ENCODE results near the gene ZCCHC2.

The ZCCHC2 gene

GRCh38 chr18:62601871-62602270, 79.0 kb downstream of the ZCCHC2 start:
- TF ChIP-seq EZH2 (IDR thresholded peaks at IDR 0.05; ENCODE audit: borderline replicate concordance, low read length) = no peak
- TF ChIP-seq, protein P1, sequence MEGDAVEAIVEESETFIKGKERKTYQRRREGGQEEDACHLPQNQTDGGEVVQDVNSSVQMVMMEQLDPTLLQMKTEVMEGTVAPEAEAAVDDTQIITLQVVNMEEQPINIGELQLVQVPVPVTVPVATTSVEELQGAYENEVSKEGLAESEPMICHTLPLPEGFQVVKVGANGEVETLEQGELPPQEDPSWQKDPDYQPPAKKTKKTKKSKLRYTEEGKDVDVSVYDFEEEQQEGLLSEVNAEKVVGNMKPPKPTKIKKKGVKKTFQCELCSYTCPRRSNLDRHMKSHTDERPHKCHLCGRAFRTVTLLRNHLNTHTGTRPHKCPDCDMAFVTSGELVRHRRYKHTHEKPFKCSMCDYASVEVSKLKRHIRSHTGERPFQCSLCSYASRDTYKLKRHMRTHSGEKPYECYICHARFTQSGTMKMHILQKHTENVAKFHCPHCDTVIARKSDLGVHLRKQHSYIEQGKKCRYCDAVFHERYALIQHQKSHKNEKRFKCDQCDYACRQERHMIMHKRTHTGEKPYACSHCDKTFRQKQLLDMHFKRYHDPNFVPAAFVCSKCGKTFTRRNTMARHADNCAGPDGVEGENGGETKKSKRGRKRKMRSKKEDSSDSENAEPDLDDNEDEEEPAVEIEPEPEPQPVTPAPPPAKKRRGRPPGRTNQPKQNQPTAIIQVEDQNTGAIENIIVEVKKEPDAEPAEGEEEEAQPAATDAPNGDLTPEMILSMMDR (IDR thresholded peaks at IDR 0.05; ENCODE audit: low read length) = no peak
- Histone ChIP-seq H3K27ac (ENCODE audit: low read depth, low read length, poor library complexity, severe bottlenecking) (no peak overlapping the region), H3K4me3 (ENCODE audit: low read depth, low read length, poor library complexity, severe bottlenecking) (no peak overlapping the region), H3K9me2 (ENCODE audit: low read depth, low read length) (no peaks in the 10 kb centered on the region), H3K4me2 (ENCODE audit: low read length) (no peak overlapping the region), H3K9me3 (ENCODE audit: low read length) (no peaks in the 10 kb centered on the region), H3F3A (ENCODE audit: insufficient read depth, low read length) (no peaks in the 10 kb centered on the region), H2AFZ (ENCODE audit: low read length) (no peak overlapping the region), H3K4me1 (ENCODE audit: insufficient read depth, low read length, severe bottlenecking) (no peaks in the 10 kb centered on the region), H3K27me3 (ENCODE audit: insufficient read depth, low read length) (no peaks in the 10 kb centered on the region), H3K9ac (ENCODE audit: low read length) (no peak overlapping the region), H3K36me3 (ENCODE audit: insufficient read depth, low read length) (no peaks in the 10 kb centered on the region), H4K20me1 (ENCODE audit: insufficient read depth, low read length) (no peaks in the 10 kb centered on the region), H3K79me2 (ENCODE audit: insufficient read depth, low read length) (no peaks in the 10 kb centered on the region)

GRCh38 chr18:62602706-62603105, 79.9 kb downstream of the ZCCHC2 start:
- no peaks in the 10 kb centered on the region for H3K4me1 ChIP-seq (ENCODE audit: insufficient read depth, low read length, severe bottlenecking)
- H3K27ac ChIP-seq (ENCODE audit: low read depth, low read length, poor library complexity, severe bottlenecking) = no peak overlapping the region
- no peaks in the 10 kb centered on the region for H4K20me1 ChIP-seq (ENCODE audit: insufficient read depth, low read length)
- H3K9me3 ChIP-seq (ENCODE audit: low read length) = no peaks in the 10 kb centered on the region
- H3K36me3 ChIP-seq (ENCODE audit: insufficient read depth, low read length) = no peaks in the 10 kb centered on the region
- H2AFZ ChIP-seq (ENCODE audit: low read length) = no peak overlapping the region
- no peaks in the 10 kb centered on the region for H3K79me2 ChIP-seq (ENCODE audit: insufficient read depth, low read length)
- TF ChIP-seq EZH2 (IDR thresholded peaks at IDR 0.05; ENCODE audit: borderline replicate concordance, low read length) = no peak
- TF ChIP-seq, protein P1 (IDR thresholded peaks at IDR 0.05; ENCODE audit: low read length) = no peak
- H3K9me2 ChIP-seq (ENCODE audit: low read depth, low read length) = no peaks in the 10 kb centered on the region
- no peak overlapping the region for H3K9ac ChIP-seq (ENCODE audit: low read length)
- no peak overlapping the region for H3K4me3 ChIP-seq (ENCODE audit: low read depth, low read length, poor library complexity, severe bottlenecking)
- no peaks in the 10 kb centered on the region for H3F3A ChIP-seq (ENCODE audit: insufficient read depth, low read length)
- no peak overlapping the region for H3K4me2 ChIP-seq (ENCODE audit: low read length)
- no peaks in the 10 kb centered on the region; the same call in 1 of the 2 replicates for H3K27me3 ChIP-seq (ENCODE audit: insufficient read depth, low read length)

GRCh38 chr18:62603211-62603610, 80.4 kb downstream of the ZCCHC2 start:
- no peak overlapping the region for H3K9ac ChIP-seq (ENCODE audit: low read length)
- no peak overlapping the region for H3K27ac ChIP-seq (ENCODE audit: low read depth, low read length, poor library complexity, severe bottlenecking)
- no peaks in the 10 kb centered on the region for H3K79me2 ChIP-seq (ENCODE audit: insufficient read depth, low read length)
- no peaks in the 10 kb centered on the region; the same call in 1 of the 2 replicates for H3K27me3 ChIP-seq (ENCODE audit: insufficient read depth, low read length)
- H3K36me3 ChIP-seq (ENCODE audit: insufficient read depth, low read length) = no peaks in the 10 kb centered on the region
- H4K20me1 ChIP-seq (ENCODE audit: insufficient read depth, low read length) = no peaks in the 10 kb centered on the region
- no peak for TF ChIP-seq EZH2 (IDR thresholded peaks at IDR 0.05; ENCODE audit: borderline replicate concordance, low read length)
- TF ChIP-seq, protein P1 (IDR thresholded peaks at IDR 0.05; ENCODE audit: low read length) = no peak
- no peak overlapping the region for H2AFZ ChIP-seq (ENCODE audit: low read length)
- H3K9me2 ChIP-seq (ENCODE audit: low read depth, low read length) = no peaks in the 10 kb centered on the region
- no peaks in the 10 kb centered on the region for H3K4me1 ChIP-seq (ENCODE audit: insufficient read depth, low read length, severe bottlenecking)
- H3F3A ChIP-seq (ENCODE audit: insufficient read depth, low read length) = no peaks in the 10 kb centered on the region
- no peak overlapping the region for H3K4me2 ChIP-seq (ENCODE audit: low read length)
- no peaks in the 10 kb centered on the region for H3K9me3 ChIP-seq (ENCODE audit: low read length)
- H3K4me3 ChIP-seq (ENCODE audit: low read depth, low read length, poor library complexity, severe bottlenecking) = no peak overlapping the region

Measured in OCI-LY1 (cell line).